ENCODE results near the gene HGFAC.

The HGFAC gene

GRCh38 chr4:3445829-3446545, 4.2 kb downstream of the HGFAC start:
- no peak for DNase-seq (ENCODE audit: extremely low read depth, low read depth)
- no peak for TF ChIP-seq CTCF (IDR thresholded peaks at IDR 0.05; ENCODE audit: low read depth, low read length, missing control alignments)
- no peak overlapping the region for H3K4me3 ChIP-seq (replicated peaks; ENCODE audit: low read depth, low read length)

GRCh38 chr4:3446631-3447320, 5.0 kb downstream of the HGFAC start:
- no peak for TF ChIP-seq CTCF (IDR thresholded peaks at IDR 0.05; ENCODE audit: low read depth, low read length, missing control alignments)
- no peak overlapping the region for H3K4me3 ChIP-seq (replicated peaks; ENCODE audit: low read depth, low read length)
- no peak for DNase-seq (ENCODE audit: extremely low read depth, low read depth)

- no peak for DNase-seq (ENCODE audit: extremely low read depth, low read depth)
- H3K4me3 ChIP-seq (replicated peaks; ENCODE audit: low read depth, low read length), result no peak overlapping the region
- TF ChIP-seq CTCF (IDR thresholded peaks at IDR 0.05; ENCODE audit: low read depth, low read length, missing control alignments), result no peak
Measured at GRCh38 chr4:3447431-3448395, 5.9 kb downstream of the HGFAC start.

- no peak for TF ChIP-seq CTCF (IDR thresholded peaks at IDR 0.05; ENCODE audit: low read depth, low read length, missing control alignments)
- DNase-seq (ENCODE audit: extremely low read depth, low read depth), result no peak
- H3K4me3 ChIP-seq (replicated peaks; ENCODE audit: low read depth, low read length), result no peak overlapping the region
Measured at GRCh38 chr4:3449047-3449573, 7.3 kb downstream of the HGFAC start.

- H3K4me3 ChIP-seq (replicated peaks; ENCODE audit: low read depth, low read length), result no peak overlapping the region
- no peak for TF ChIP-seq CTCF (IDR thresholded peaks at IDR 0.05; ENCODE audit: low read depth, low read length, missing control alignments)
- no peak for DNase-seq (ENCODE audit: extremely low read depth, low read depth)
Measured at GRCh38 chr4:3449574-3450534, 8.1 kb downstream of the HGFAC start.
